Measurements from ENCODE around the gene IRX4.

The IRX4 gene

GRCh38 chr5:1887588-1888360 lies 5.0 kb upstream of the IRX4 start:
- no peaks in the 10 kb centered on the region for H3K9me3 ChIP-seq (ENCODE audit: control insufficient read depth, low read length)
- no peaks in the 10 kb centered on the region for H3K79me2 ChIP-seq
- H3K36me3 ChIP-seq (ENCODE audit: control insufficient read depth, insufficient read depth, low read length): no peaks in the 10 kb centered on the region
- no peak overlapping the region for H2AFZ ChIP-seq
- peaks cover 3% of the 10 kb centered on the region for H3K4me1 ChIP-seq
- no peak overlapping the region for H3K9ac ChIP-seq
- H3K4me3 ChIP-seq (ENCODE audit: low read depth, low read length): no peak overlapping the region
- TF ChIP-seq CTCF (IDR thresholded peaks at IDR 0.05): no peak
- no peak overlapping the region for H3K27ac ChIP-seq
- peaks cover 2% of the 10 kb centered on the region for H3K27me3 ChIP-seq (ENCODE audit: control insufficient read depth, insufficient read depth, low read length)
- H3K4me2 ChIP-seq (ENCODE audit: low read length): no peak overlapping the region

GRCh38 chr5:1886846-1887587 lies 4.3 kb upstream of the IRX4 start:
- Histone ChIP-seq H3K9ac (no peak overlapping the region), H3K9me3 (ENCODE audit: control insufficient read depth, low read length) (no peaks in the 10 kb centered on the region), H3K27ac (no peak overlapping the region), H2AFZ (no peak overlapping the region), H3K4me1 (peaks cover 3% of the 10 kb centered on the region), H3K27me3 (ENCODE audit: control insufficient read depth, insufficient read depth, low read length) (peaks cover 2% of the 10 kb centered on the region), H3K4me3 (ENCODE audit: low read depth, low read length) (no peak overlapping the region), H3K36me3 (ENCODE audit: control insufficient read depth, insufficient read depth, low read length) (no peaks in the 10 kb centered on the region), H3K79me2 (no peaks in the 10 kb centered on the region), H3K4me2 (ENCODE audit: low read length) (no peak overlapping the region)
- TF ChIP-seq CTCF (IDR thresholded peaks at IDR 0.05): no peak

GRCh38 chr5:1885868-1886845 lies 3.4 kb upstream of the IRX4 start:
- TF ChIP-seq CTCF (IDR thresholded peaks at IDR 0.05): no peak
- Histone ChIP-seq H3K9ac (no peak overlapping the region), H3K9me3 (ENCODE audit: control insufficient read depth, low read length) (no peaks in the 10 kb centered on the region), H3K4me1 (peaks cover 3% of the 10 kb centered on the region), H3K36me3 (ENCODE audit: control insufficient read depth, insufficient read depth, low read length) (no peaks in the 10 kb centered on the region), H2AFZ (no peak overlapping the region), H3K27me3 (ENCODE audit: control insufficient read depth, insufficient read depth, low read length) (peaks cover 2% of the 10 kb centered on the region), H3K27ac (no peak overlapping the region), H3K4me2 (ENCODE audit: low read length) (no peak overlapping the region), H3K4me3 (ENCODE audit: low read depth, low read length) (no peak overlapping the region), H3K79me2 (no peaks in the 10 kb centered on the region)

- H3K27ac ChIP-seq: no peak overlapping the region
- H3K27me3 ChIP-seq (ENCODE audit: control insufficient read depth, insufficient read depth, low read length): peaks cover 6% of the 10 kb centered on the region
- peaks cover 3% of the 10 kb centered on the region for H3K4me1 ChIP-seq
- TF ChIP-seq CTCF (IDR thresholded peaks at IDR 0.05): no peak
- no peak overlapping the region for H3K4me3 ChIP-seq (ENCODE audit: low read depth, low read length)
- no peak overlapping the region for H3K4me2 ChIP-seq (ENCODE audit: low read length)
- H3K79me2 ChIP-seq: no peaks in the 10 kb centered on the region
- H3K9ac ChIP-seq: no peak overlapping the region
- H3K9me3 ChIP-seq (ENCODE audit: control insufficient read depth, low read length): no peaks in the 10 kb centered on the region
- H2AFZ ChIP-seq: no peak overlapping the region
- no peaks in the 10 kb centered on the region for H3K36me3 ChIP-seq (ENCODE audit: control insufficient read depth, insufficient read depth, low read length)
These were observed 2.7 kb upstream of the IRX4 start for GRCh38 chr5:1885404-1885755.
